Mammary epithelial cell (primary cell): ENCODE results near the gene FAM236B.
"Not testable (repeated sequence)": the region's sequence is repeated elsewhere in the genome, so short reads cannot be mapped to it uniquely, and the experiment has no call there.

Experiments used
- EZH2 ChIP-seq: IDR thresholded peaks from 2 replicates; pipeline ENCODE4 v1.6.1; 2012; ENCODE audit warnings: low read length, inconsistent platforms, borderline replicate concordance
- TF ChIP-seq, protein P1 (sequence below), 2 donors: IDR thresholded peaks in 1 of 2; conservative IDR thresholded peaks in 1 of 2; 2 replicates each; pipeline ENCODE4 v1.5.1; 2011 to 2012; ENCODE audit warnings: inconsistent platforms in 2 of 2, low read length in 2 of 2, mild to moderate bottlenecking in 2 of 2, control low read depth in 1 of 2, low read depth in 1 of 2; ENCODE audit not compliant: insufficient read depth in 1 of 2; ENCODE audit errors: extremely low read depth in 1 of 2

DNA sequence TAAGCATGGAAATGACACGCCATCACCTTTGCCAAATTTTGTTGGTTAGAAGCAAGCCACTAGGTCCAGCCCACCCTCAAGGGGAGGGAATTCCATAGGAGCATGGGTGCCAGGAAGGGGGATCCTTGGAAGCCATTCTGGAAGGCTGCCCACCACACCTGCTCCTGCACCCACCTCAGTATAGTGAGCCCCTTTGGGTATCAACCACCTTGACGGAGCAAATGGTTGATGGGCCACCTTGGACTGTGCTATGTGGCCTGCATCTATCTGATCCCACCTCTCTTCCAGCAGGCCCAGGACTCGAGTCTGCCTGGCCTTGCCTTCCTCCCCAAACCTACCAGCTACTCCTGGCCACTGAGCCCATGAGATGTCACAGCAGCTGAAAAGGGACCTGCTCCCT is 7.9 kb upstream of the FAM236B start:
- TF ChIP-seq, protein P1, sequence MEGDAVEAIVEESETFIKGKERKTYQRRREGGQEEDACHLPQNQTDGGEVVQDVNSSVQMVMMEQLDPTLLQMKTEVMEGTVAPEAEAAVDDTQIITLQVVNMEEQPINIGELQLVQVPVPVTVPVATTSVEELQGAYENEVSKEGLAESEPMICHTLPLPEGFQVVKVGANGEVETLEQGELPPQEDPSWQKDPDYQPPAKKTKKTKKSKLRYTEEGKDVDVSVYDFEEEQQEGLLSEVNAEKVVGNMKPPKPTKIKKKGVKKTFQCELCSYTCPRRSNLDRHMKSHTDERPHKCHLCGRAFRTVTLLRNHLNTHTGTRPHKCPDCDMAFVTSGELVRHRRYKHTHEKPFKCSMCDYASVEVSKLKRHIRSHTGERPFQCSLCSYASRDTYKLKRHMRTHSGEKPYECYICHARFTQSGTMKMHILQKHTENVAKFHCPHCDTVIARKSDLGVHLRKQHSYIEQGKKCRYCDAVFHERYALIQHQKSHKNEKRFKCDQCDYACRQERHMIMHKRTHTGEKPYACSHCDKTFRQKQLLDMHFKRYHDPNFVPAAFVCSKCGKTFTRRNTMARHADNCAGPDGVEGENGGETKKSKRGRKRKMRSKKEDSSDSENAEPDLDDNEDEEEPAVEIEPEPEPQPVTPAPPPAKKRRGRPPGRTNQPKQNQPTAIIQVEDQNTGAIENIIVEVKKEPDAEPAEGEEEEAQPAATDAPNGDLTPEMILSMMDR (conservative IDR thresholded peaks at IDR 0.05 in 1 of 2, IDR thresholded peaks at IDR 0.05 in 1 of 2; ENCODE audit: extremely low read depth in 1 of 2, insufficient read depth in 1 of 2, low read depth in 1 of 2, low read length in 2 of 2), result not testable (repeated sequence)
- not testable (repeated sequence) for TF ChIP-seq EZH2
